ENCODE data around the gene CYTH1. TPM values are rescaled to one million over a fixed set of nuclear protein-coding genes. Genes with fewer than 3 reads are reported as not detected.
A peak's percentile ranks its signal among the peaks of the same experiment; 100 is the strongest.

Gene CYTH1
- total RNA-seq, 1 donor from 2014 or later, result 25.0 TPM

GRCh38 chr17:78785011-78785662 is 3.1 kb upstream of the CYTH1 start:
- no peaks in the 10 kb centered on the region for H3K27me3 ChIP-seq (ENCODE audit: insufficient read depth, low read length)
- Mint-ChIP-seq H3K4me1 (ENCODE audit: low read depth, unreplicated experiment) (peaks cover 6% of the 10 kb centered on the region), H3K36me3 (ENCODE audit: low read depth, unreplicated experiment) (peaks cover 8% of the 10 kb centered on the region), H3K4me3 (ENCODE audit: unreplicated experiment) (no peak overlapping the region), H3K9me3 (ENCODE audit: unreplicated experiment) (no peaks in the 10 kb centered on the region), H3K27ac (ENCODE audit: unreplicated experiment) (peak overlapping the region; percentile 34), H3K27me3 (ENCODE audit: low read depth, unreplicated experiment) (no peaks in the 10 kb centered on the region)
- no peak overlapping the region for H3K4me3 ChIP-seq (ENCODE audit: insufficient read depth, low read depth, low read length)
- no peaks in the 10 kb centered on the region for H3K36me3 ChIP-seq (ENCODE audit: insufficient read depth, low read length)
- no peak overlapping the region for H3K4me2 ChIP-seq (ENCODE audit: low read length)
- no peak overlapping the region for H3K27ac ChIP-seq (ENCODE audit: low read depth, low read length)
- TF ChIP-seq EZH2 (IDR thresholded peaks at IDR 0.05; ENCODE audit: insufficient read depth, low read length) (no peak), CTCF (IDR thresholded peaks at IDR 0.05; ENCODE audit: insufficient read depth, low read depth, low read length) (no peak)
- H3K4me1 ChIP-seq (ENCODE audit: insufficient read depth, low read length), result peaks cover 12% of the 10 kb centered on the region
- H3K9ac ChIP-seq (ENCODE audit: low read length), result no peak overlapping the region
- DNase-seq (ENCODE audit: low read depth), result no peak
- no peak for FAIRE-seq
- H4K20me1 ChIP-seq (ENCODE audit: insufficient read depth, low read length), result peaks cover 4% of the 10 kb centered on the region
- H3K9me3 ChIP-seq (ENCODE audit: insufficient read depth, low read depth, low read length), result no peaks in the 10 kb centered on the region
- H2AFZ ChIP-seq (ENCODE audit: low read depth, low read length), result no peak overlapping the region
- H3K79me2 ChIP-seq (ENCODE audit: insufficient read depth, low read length), result peaks cover 16% of the 10 kb centered on the region

- Mint-ChIP-seq H3K9me3 (ENCODE audit: unreplicated experiment) (no peaks in the 10 kb centered on the region), H3K27ac (ENCODE audit: unreplicated experiment) (no peak overlapping the region), H3K36me3 (ENCODE audit: low read depth, unreplicated experiment) (peaks cover 3% of the 10 kb centered on the region), H3K4me3 (ENCODE audit: unreplicated experiment) (no peak overlapping the region), H3K4me1 (ENCODE audit: low read depth, unreplicated experiment) (peaks cover 1% of the 10 kb centered on the region), H3K27me3 (ENCODE audit: low read depth, unreplicated experiment) (no peaks in the 10 kb centered on the region)
- Histone ChIP-seq H3K4me3 (ENCODE audit: insufficient read depth, low read depth, low read length) (no peak overlapping the region), H3K9me3 (ENCODE audit: insufficient read depth, low read depth, low read length) (no peaks in the 10 kb centered on the region), H3K36me3 (ENCODE audit: insufficient read depth, low read length) (no peaks in the 10 kb centered on the region), H4K20me1 (ENCODE audit: insufficient read depth, low read length) (peaks cover 11% of the 10 kb centered on the region), H3K27me3 (ENCODE audit: insufficient read depth, low read length) (no peaks in the 10 kb centered on the region), H3K9ac (ENCODE audit: low read length) (no peak overlapping the region), H3K27ac (ENCODE audit: low read depth, low read length) (no peak overlapping the region), H3K4me1 (ENCODE audit: insufficient read depth, low read length) (peaks cover 4% of the 10 kb centered on the region), H3K79me2 (ENCODE audit: insufficient read depth, low read length) (peaks cover 24% of the 10 kb centered on the region), H3K4me2 (ENCODE audit: low read length) (no peak overlapping the region), H2AFZ (ENCODE audit: low read depth, low read length) (no peak overlapping the region)
- TF ChIP-seq CTCF (IDR thresholded peaks at IDR 0.05; ENCODE audit: insufficient read depth, low read depth, low read length) (no peak), EZH2 (IDR thresholded peaks at IDR 0.05; ENCODE audit: insufficient read depth, low read length) (no peak)
- no peak for FAIRE-seq
- DNase-seq (ENCODE audit: low read depth), result no peak
Measured at GRCh38 chr17:78784352-78784751, 2.3 kb upstream of the CYTH1 start.

- peaks cover 2% of the 10 kb centered on the region for H3K4me1 ChIP-seq (ENCODE audit: insufficient read depth, low read length)
- Mint-ChIP-seq H3K27me3 (ENCODE audit: low read depth, unreplicated experiment) (no peaks in the 10 kb centered on the region), H3K9me3 (ENCODE audit: unreplicated experiment) (no peaks in the 10 kb centered on the region), H3K27ac (ENCODE audit: unreplicated experiment) (peak overlapping the region; percentile 1), H3K36me3 (ENCODE audit: low read depth, unreplicated experiment) (peaks cover 3% of the 10 kb centered on the region), H3K4me3 (ENCODE audit: unreplicated experiment) (no peak overlapping the region), H3K4me1 (ENCODE audit: low read depth, unreplicated experiment) (peaks cover 1% of the 10 kb centered on the region)
- H3K79me2 ChIP-seq (ENCODE audit: insufficient read depth, low read length), result peaks cover 27% of the 10 kb centered on the region
- H3K4me2 ChIP-seq (ENCODE audit: low read length), result no peak overlapping the region
- H3K36me3 ChIP-seq (ENCODE audit: insufficient read depth, low read length), result no peaks in the 10 kb centered on the region
- H3K9me3 ChIP-seq (ENCODE audit: insufficient read depth, low read depth, low read length), result no peaks in the 10 kb centered on the region
- peaks cover 12% of the 10 kb centered on the region for H4K20me1 ChIP-seq (ENCODE audit: insufficient read depth, low read length)
- H3K9ac ChIP-seq (ENCODE audit: low read length), result no peak overlapping the region
- H3K27ac ChIP-seq (ENCODE audit: low read depth, low read length), result no peak overlapping the region
- no peak overlapping the region for H2AFZ ChIP-seq (ENCODE audit: low read depth, low read length)
- DNase-seq (ENCODE audit: low read depth) (no peak), FAIRE-seq (no peak)
- no peak overlapping the region for H3K4me3 ChIP-seq (ENCODE audit: insufficient read depth, low read depth, low read length)
- H3K27me3 ChIP-seq (ENCODE audit: insufficient read depth, low read length), result no peaks in the 10 kb centered on the region
- TF ChIP-seq EZH2 (IDR thresholded peaks at IDR 0.05; ENCODE audit: insufficient read depth, low read length) (no peak), CTCF (IDR thresholded peaks at IDR 0.05; ENCODE audit: insufficient read depth, low read depth, low read length) (no peak)
Measured at GRCh38 chr17:78783711-78784324, 1.7 kb upstream of the CYTH1 start.

Data from astrocyte (in vitro differentiated cells and primary cell).